ENCODE results near the gene SNCB.

DNA sequence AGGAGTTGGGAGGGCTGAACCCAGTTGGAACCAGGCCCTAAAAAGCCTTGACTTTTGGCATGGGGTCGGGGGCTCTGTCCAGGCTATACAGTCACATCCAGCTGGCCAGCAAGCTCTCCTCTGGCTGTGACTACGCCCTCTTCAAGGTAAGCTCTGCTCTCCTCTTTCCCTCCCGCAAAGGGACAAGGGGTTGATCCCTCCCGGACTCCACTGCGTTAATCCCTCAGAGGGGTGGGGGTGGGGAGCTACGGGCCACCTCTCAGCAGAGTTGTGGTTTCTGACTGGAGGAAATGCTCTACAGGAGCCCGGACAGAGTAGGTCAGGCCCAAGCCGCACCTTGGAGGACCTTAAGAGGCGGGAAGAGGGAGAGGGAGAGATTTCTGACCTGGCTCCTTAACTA, 14.0 kb upstream of the SNCB start:
- TF ChIP-seq EP300 (IDR thresholded peaks at IDR 0.05; ENCODE audit: low read depth) (no peak), POLR2A (IDR thresholded peaks at IDR 0.05) (no peak)
- TF ChIP-seq, protein P1, sequence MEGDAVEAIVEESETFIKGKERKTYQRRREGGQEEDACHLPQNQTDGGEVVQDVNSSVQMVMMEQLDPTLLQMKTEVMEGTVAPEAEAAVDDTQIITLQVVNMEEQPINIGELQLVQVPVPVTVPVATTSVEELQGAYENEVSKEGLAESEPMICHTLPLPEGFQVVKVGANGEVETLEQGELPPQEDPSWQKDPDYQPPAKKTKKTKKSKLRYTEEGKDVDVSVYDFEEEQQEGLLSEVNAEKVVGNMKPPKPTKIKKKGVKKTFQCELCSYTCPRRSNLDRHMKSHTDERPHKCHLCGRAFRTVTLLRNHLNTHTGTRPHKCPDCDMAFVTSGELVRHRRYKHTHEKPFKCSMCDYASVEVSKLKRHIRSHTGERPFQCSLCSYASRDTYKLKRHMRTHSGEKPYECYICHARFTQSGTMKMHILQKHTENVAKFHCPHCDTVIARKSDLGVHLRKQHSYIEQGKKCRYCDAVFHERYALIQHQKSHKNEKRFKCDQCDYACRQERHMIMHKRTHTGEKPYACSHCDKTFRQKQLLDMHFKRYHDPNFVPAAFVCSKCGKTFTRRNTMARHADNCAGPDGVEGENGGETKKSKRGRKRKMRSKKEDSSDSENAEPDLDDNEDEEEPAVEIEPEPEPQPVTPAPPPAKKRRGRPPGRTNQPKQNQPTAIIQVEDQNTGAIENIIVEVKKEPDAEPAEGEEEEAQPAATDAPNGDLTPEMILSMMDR (IDR thresholded peaks at IDR 0.05), result no peak
